GM21526 (cell line): ENCODE results near the gene TRIM44.

Experiments used
- ATAC-seq: cut with Tn5 transposase; IDR thresholded peaks from one replicate; pipeline ENCODE4 v1.9.1; 2021; ENCODE audit warnings: moderate library complexity; ENCODE audit not compliant: unreplicated experiment, low FRiP score

Gene TRIM44

DNA sequence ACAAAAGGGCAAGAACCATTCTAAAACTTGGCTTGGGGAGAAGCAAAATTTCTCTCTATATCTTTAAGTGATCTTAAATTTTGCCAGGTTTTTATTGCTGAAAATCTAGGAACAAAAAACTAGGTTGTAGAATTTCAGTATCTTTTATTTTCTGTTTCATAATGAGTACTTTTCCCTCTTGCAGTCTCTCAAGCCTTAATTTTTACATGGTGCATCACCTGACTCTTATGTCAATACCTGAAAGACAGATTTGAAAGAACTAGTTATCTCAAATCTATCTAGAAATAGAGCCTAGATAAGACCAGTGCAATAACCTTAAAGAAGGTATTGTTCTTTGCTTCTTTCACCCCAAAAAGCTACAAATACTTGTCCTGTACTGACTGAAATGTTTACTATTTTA is 122.1 kb downstream of the TRIM44 start:
- ATAC-seq = no peak

DNA sequence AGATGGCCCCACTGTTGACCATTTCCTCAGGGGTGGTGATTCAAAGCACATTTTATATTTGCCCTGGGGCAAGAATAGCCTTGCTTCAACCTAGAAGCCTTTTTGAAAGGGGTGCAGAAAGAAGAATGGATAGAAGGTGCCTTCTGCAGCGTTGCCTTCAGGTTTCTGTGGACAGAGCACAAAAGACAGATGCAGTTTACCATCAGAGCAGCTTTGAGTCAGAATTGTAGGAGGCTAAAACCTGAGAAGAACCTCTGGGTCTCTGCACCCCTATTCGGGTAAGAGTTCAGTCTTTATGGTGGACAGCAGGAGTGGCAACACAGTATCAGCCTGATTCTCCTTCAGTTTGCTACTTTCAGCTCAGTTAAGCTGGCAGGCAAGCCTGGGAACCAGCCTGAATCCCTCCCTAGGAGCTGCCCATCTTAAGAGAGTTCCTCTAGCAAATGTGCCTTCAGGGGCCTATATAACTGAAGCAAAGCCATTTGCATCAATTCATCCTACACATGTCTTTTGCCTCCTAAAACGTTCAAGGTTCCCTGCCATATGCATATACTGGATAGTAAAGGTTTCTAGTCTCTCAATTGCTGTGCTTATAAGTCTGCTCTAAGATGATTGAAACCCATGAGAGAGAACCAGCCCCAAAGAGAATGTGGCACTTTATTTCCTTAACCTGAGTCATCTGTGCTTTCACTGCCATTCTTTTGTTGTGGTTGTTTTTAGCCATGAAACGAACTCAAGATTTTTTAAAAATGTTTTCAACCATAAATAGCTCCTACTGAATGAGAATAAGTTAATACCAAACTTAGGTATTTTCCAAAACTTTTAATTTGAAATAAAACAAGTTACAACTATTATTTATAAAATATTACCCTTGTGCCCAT is 123.0 kb downstream of the TRIM44 start:
- ATAC-seq = no peak

GRCh38 chr11:35786188-35786587 is 123.6 kb downstream of the TRIM44 start:
- no peak for ATAC-seq

GRCh38 chr11:35787013-35787504 is 124.5 kb downstream of the TRIM44 start:
- ATAC-seq = no peak

- ATAC-seq = no peak
These were observed 125.1 kb downstream of the TRIM44 start for GRCh38 chr11:35787626-35788025.

GRCh38 chr11:35791088-35791958 is 128.7 kb downstream of the TRIM44 start:
- no peak for ATAC-seq

DNA sequence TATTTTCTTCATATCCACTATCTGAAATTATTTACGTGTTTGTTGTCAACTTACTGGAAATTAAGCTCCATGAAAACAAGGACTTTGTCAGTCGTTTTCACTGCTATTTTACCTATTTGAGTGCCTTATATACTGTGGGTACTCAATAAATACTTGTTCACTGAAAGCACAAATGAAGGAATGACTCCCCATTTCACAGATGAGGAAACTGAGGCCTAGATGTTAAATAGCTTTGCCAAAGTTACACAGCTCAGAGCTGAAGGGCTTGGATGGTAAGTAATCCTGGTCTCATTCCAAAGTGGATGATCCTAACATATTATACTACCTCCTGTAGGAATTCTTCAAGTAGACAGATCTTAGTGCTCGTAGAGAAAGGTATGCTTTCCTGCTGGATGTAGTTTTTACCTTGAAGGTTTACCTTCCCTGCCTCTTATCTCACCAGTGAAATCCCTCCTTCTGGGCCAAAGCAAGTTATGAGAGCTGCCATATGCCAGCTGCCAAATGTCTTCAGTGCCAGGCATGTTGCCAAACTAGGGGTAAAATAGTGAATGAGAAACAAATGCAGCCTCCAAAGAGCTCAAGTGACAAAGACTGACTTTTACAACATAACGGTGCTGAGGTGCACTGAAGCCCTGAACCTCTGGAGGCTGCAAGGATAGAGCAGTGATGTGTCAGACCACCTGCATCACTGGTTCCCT is 129.7 kb downstream of the TRIM44 start:
- ATAC-seq = no peak

DNA sequence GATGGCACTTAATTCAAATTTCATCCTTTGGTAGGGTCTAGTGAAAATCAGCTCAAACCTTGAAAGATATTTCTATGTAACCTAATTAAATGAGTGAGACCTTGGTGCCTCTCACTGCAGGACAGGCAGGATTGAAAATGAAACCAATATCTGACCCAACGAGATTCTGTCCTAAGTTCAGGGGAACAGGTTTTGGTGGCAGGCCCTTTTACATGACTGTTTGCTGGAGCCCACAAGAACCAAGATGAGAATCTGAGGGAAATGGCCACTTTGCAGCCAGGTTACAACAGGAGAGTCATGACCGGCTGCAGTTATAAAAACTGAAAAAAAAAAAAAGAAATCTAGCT is 130.2 kb downstream of the TRIM44 start:
- ATAC-seq = no peak

- no peak for ATAC-seq
These were observed 131.8 kb downstream of the TRIM44 start for GRCh38 chr11:35794333-35794732.

- ATAC-seq = no peak
These were observed 132.3 kb downstream of the TRIM44 start for GRCh38 chr11:35794850-35795249.

DNA sequence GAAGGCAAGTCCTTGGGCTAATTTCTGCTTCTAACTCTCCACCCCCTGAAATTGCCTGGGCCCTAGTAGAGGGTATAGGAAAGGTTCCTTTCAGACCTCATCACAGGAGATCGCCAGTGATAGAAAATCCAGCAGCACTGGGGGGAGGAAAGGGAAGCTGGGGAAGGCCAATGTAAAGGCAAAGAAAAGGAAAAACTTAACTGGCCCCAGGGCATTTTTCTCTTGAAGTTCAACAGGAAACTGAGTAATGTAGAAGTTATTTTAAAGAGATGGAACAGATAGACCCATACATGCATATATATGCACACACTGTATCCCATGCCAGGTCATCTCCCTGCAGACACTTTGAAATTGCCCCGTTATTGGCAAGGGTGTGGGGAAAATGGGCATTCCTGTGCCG is 134.0 kb downstream of the TRIM44 start:
- no peak for ATAC-seq

DNA sequence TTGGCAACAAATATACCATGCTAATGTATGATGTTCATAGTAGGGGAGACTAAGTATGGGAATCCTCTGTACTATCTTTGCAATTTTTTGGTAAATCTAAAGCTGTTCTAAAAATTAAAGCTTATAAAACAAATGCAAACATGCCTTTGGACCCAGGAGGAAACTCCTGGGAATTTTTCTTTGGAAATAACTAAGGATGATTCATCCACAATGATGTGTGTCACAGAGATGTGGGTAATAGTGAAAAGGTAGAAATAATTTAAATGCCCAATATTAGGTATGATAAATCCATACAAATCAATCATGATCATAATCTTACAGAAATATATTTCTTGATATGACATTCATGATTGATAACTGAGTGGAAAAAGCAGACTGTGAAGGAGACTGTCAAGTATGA is 135.8 kb downstream of the TRIM44 start:
- ATAC-seq = no peak

DNA sequence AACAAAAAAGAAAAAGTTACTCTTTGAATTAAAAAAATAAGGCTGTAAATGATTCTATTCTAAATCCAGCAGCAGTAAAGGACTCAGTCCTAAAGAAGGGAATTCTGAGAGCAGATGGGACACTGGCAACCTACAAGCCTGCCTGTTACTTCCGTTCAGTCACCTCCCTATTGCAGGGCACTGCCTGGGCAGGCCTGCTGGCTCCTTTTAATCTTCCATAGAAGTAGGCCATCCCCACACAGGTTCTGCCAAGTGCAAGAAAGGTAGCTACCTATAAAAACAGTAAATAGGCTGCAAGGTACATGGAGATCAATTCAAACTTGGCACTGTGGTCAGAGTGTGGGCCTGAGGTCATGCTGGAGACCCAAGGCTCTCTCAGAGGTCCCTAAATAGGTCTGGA is 136.4 kb downstream of the TRIM44 start:
- ATAC-seq = no peak

- no peak for ATAC-seq
These were observed 137.1 kb downstream of the TRIM44 start for GRCh38 chr11:35799655-35800054.

- ATAC-seq = no peak
These were observed 138.7 kb downstream of the TRIM44 start for GRCh38 chr11:35800970-35801953.

- no peak for ATAC-seq
These were observed 139.6 kb downstream of the TRIM44 start for GRCh38 chr11:35802221-35802620.

DNA sequence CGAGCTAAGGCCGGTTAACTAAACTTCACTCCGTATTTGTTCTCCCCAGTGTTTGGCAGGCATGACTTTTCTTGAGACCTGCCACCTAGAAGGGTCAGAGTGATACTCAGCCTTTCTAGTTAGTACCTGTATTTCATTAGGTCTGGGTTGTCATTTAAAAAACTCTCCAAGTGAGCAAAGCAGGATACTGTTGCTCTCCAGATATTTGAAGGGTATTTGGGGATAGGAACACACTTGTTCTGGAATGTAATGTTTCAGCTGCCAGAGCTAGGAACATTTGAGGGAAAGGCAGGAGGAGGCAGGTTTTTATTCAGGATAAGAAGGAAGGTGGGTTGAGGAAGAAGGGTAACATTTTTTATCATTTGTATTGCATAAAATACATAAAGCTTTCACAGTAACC is 140.1 kb downstream of the TRIM44 start:
- no peak for ATAC-seq

GRCh38 chr11:35803115-35803514 is 140.5 kb downstream of the TRIM44 start:
- ATAC-seq = no peak

- no peak for ATAC-seq
These were observed 142.0 kb downstream of the TRIM44 start for GRCh38 chr11:35804451-35805040.
